Measurements from ENCODE around the gene TMEM234.

Gene TMEM234

DNA sequence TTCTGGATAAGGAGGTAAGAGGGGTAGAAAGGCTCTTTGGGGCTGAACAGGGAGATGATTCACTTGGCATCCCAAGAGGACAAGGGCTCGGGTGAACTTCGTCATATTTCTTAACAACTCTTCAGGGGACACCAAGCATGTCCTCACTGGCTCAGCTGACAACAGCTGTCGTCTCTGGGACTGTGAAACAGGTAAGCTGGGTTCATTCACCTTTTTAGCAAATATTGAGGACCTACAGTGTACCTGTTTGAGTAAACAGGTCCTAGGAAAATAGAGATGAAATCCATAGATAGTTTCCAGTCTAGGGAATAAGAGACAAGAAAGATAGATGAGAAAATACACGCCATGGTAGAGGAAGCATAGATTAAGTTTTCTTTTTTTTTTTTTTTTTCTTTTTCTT, 2.1 kb upstream of the TMEM234 start:
- Histone ChIP-seq H3K4me2 (ENCODE audit: low read length, poor library complexity, severe bottlenecking) (no peak overlapping the region), H2AFZ (ENCODE audit: low read depth, low read length) (no peak overlapping the region), H4K91ac (ENCODE audit: low read length) (no peak overlapping the region), H3K4me1 (ENCODE audit: control insufficient read depth, insufficient read depth, low read depth, low read length) (peaks cover 19% of the 10 kb centered on the region), H3K36me3 (ENCODE audit: control insufficient read depth in 1 of 2, insufficient read depth in 2 of 2, low read depth in 1 of 2, low read length in 2 of 2) (peaks cover 45 to 65% of the 10 kb centered on the region in 2 experiments), H3K14ac (ENCODE audit: low read length in 2 of 2) (no peak overlapping the region), H2BK12ac (ENCODE audit: low read length in 2 of 2) (no peak overlapping the region), H2AK5ac (ENCODE audit: low read length, severe bottlenecking) (no peak overlapping the region), H3K9ac (ENCODE audit: low read length) (peak overlapping the region; percentile 100), H4K8ac (ENCODE audit: low read length) (no peak overlapping the region), H2BK5ac (ENCODE audit: low read depth, low read length, poor library complexity, severe bottlenecking) (no peak overlapping the region), H3K4me3 (ENCODE audit: insufficient read depth in 1 of 2, low read depth in 1 of 2, low read length in 2 of 2) (peak overlapping the region in 1 of 2 experiments; percentile 92), H3K27me3 (ENCODE audit: control insufficient read depth in 1 of 2, insufficient read depth in 1 of 2, low read length in 2 of 2) (no peaks in the 10 kb centered on the region), H2BK15ac (ENCODE audit: low read depth, poor library complexity, severe bottlenecking) (no peak overlapping the region), H3K79me1 (replicated peaks; ENCODE audit: low read length, poor library complexity, severe bottlenecking) (peaks cover 37% of the 10 kb centered on the region), H3K18ac (ENCODE audit: low read depth in 1 of 2, low read length in 2 of 2) (no peak overlapping the region), H3K27ac (ENCODE audit: low read length, poor library complexity, severe bottlenecking) (no peak overlapping the region), H2BK120ac (ENCODE audit: low read depth, low read length) (no peak overlapping the region), H3K23ac (ENCODE audit: low read length in 2 of 2) (no peak overlapping the region), H3K4ac (ENCODE audit: low read depth in 1 of 2, low read length in 2 of 2) (no peak overlapping the region), H3K9me3 (ENCODE audit: control insufficient read depth, low read length) (no peaks in the 10 kb centered on the region)
- WGBS = 96% methylated on average over 3 of the region's 4 CpGs
- DNase-seq = no peak

DNA sequence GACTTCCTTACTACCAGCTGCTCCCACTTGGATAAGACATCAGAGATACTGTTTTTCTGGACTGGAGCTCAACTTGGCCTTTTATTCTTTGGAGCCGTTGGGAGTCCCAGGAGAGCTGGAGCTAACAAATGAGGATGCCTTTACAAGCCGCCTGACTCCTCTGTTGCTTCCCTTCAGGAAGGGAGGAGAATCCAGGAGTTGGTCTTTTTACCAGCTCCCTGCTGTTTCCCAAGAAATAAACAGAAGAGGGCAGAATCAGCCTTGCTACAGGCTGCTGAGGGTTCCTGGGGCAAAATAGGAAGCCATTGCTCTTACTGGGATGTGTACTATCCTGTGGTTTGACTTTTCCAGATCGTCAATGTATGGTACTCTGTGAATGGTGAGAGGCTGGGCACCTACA, 1.5 kb upstream of the TMEM234 start:
- Histone ChIP-seq H3K4me2 (ENCODE audit: low read length, poor library complexity, severe bottlenecking) (no peak overlapping the region), H3K27ac (ENCODE audit: low read length, poor library complexity, severe bottlenecking) (no peak overlapping the region), H2AK5ac (ENCODE audit: low read length, severe bottlenecking) (no peak overlapping the region), H3K79me1 (replicated peaks; ENCODE audit: low read length, poor library complexity, severe bottlenecking) (peaks cover 39% of the 10 kb centered on the region), H4K8ac (ENCODE audit: low read length) (no peak overlapping the region), H3K4me3 (ENCODE audit: insufficient read depth in 1 of 2, low read depth in 1 of 2, low read length in 2 of 2) (peak overlapping the region in 1 of 2 experiments; percentile 92), H3K4ac (ENCODE audit: low read depth in 1 of 2, low read length in 2 of 2) (no peak overlapping the region), H3K9ac (ENCODE audit: low read length) (peak overlapping the region; percentile 100), H2BK120ac (ENCODE audit: low read depth, low read length) (no peak overlapping the region), H2AFZ (ENCODE audit: low read depth, low read length) (no peak overlapping the region), H3K23ac (ENCODE audit: low read length in 2 of 2) (no peak overlapping the region), H3K9me3 (ENCODE audit: control insufficient read depth, low read length) (no peaks in the 10 kb centered on the region), H3K14ac (ENCODE audit: low read length in 2 of 2) (no peak overlapping the region), H2BK5ac (ENCODE audit: low read depth, low read length, poor library complexity, severe bottlenecking) (no peak overlapping the region), H3K18ac (ENCODE audit: low read depth in 1 of 2, low read length in 2 of 2) (no peak overlapping the region), H3K27me3 (ENCODE audit: control insufficient read depth in 1 of 2, insufficient read depth in 1 of 2, low read length in 2 of 2) (no peaks in the 10 kb centered on the region), H4K91ac (ENCODE audit: low read length) (no peak overlapping the region), H2BK12ac (ENCODE audit: low read length in 2 of 2) (no peak overlapping the region), H3K4me1 (ENCODE audit: control insufficient read depth, insufficient read depth, low read depth, low read length) (peaks cover 19% of the 10 kb centered on the region), H2BK15ac (ENCODE audit: low read depth, poor library complexity, severe bottlenecking) (no peak overlapping the region), H3K36me3 (ENCODE audit: control insufficient read depth in 1 of 2, insufficient read depth in 2 of 2, low read depth in 1 of 2, low read length in 2 of 2) (peaks cover 40 to 60% of the 10 kb centered on the region in 2 experiments)
- 89% methylated on average over 3 of the region's 3 CpGs for WGBS
- DNase-seq = peak; percentile 35

- Histone ChIP-seq H2BK5ac (ENCODE audit: low read depth, low read length, poor library complexity, severe bottlenecking) (no peak overlapping the region), H3K9ac (ENCODE audit: low read length) (peak overlapping the region; percentile 100), H2AFZ (ENCODE audit: low read depth, low read length) (no peak overlapping the region), H4K91ac (ENCODE audit: low read length) (no peak overlapping the region), H3K9me3 (ENCODE audit: control insufficient read depth, low read length) (no peaks in the 10 kb centered on the region), H2BK15ac (ENCODE audit: low read depth, poor library complexity, severe bottlenecking) (no peak overlapping the region), H3K4ac (ENCODE audit: low read depth in 1 of 2, low read length in 2 of 2) (peak overlapping the region in 1 of 2 experiments; percentile 42), H2BK12ac (ENCODE audit: low read length in 2 of 2) (no peak overlapping the region), H3K18ac (ENCODE audit: low read depth in 1 of 2, low read length in 2 of 2) (peak overlapping the region in 1 of 2 experiments; percentile 44), H4K8ac (ENCODE audit: low read length) (peak overlapping the region; percentile 57), H3K14ac (ENCODE audit: low read length in 2 of 2) (peak overlapping the region in 1 of 2 experiments; percentile 80), H3K4me2 (ENCODE audit: low read length, poor library complexity, severe bottlenecking) (peak overlapping the region; percentile 57), H3K27ac (ENCODE audit: low read length, poor library complexity, severe bottlenecking) (peak overlapping the region; percentile 43), H3K4me1 (ENCODE audit: control insufficient read depth, insufficient read depth, low read depth, low read length) (peaks cover 19% of the 10 kb centered on the region), H3K27me3 (ENCODE audit: control insufficient read depth in 1 of 2, insufficient read depth in 1 of 2, low read length in 2 of 2) (no peaks in the 10 kb centered on the region), H3K23ac (ENCODE audit: low read length in 2 of 2) (no peak overlapping the region), H2AK5ac (ENCODE audit: low read length, severe bottlenecking) (no peak overlapping the region), H3K79me1 (replicated peaks; ENCODE audit: low read length, poor library complexity, severe bottlenecking) (peaks cover 34% of the 10 kb centered on the region), H3K4me3 (ENCODE audit: insufficient read depth in 1 of 2, low read depth in 1 of 2, low read length in 2 of 2) (peak overlapping the region; percentile 78 to 92), H2BK120ac (ENCODE audit: low read depth, low read length) (no peak overlapping the region), H3K36me3 (ENCODE audit: control insufficient read depth in 1 of 2, insufficient read depth in 2 of 2, low read depth in 1 of 2, low read length in 2 of 2) (peaks cover 37 to 55% of the 10 kb centered on the region in 2 experiments)
- peak; percentile 25 for DNase-seq
- 10% methylated on average over 13 of the region's 13 CpGs for WGBS
Observed at GRCh38 chr1:32221581-32221979, 573 bp downstream of the TMEM234 start.

- H3K4me3 ChIP-seq (ENCODE audit: insufficient read depth in 1 of 2, low read depth in 1 of 2, low read length in 2 of 2) = peak overlapping the region in 1 of 2 experiments; percentile 92
- peak overlapping the region; percentile 45 for H4K8ac ChIP-seq (ENCODE audit: low read length)
- no peaks in the 10 kb centered on the region for H3K9me3 ChIP-seq (ENCODE audit: control insufficient read depth, low read length)
- H3K4me1 ChIP-seq (ENCODE audit: control insufficient read depth, insufficient read depth, low read depth, low read length) = peaks cover 19% of the 10 kb centered on the region
- no peak overlapping the region for H2BK15ac ChIP-seq (ENCODE audit: low read depth, poor library complexity, severe bottlenecking)
- H2BK120ac ChIP-seq (ENCODE audit: low read depth, low read length) = no peak overlapping the region
- H2AK5ac ChIP-seq (ENCODE audit: low read length, severe bottlenecking) = peak overlapping the region; percentile 29
- whole genome bisulfite sequencing = 100% methylated on average over 2 of the region's 4 CpGs
- peaks cover 32% of the 10 kb centered on the region for H3K79me1 ChIP-seq (replicated peaks; ENCODE audit: low read length, poor library complexity, severe bottlenecking)
- peak overlapping the region in 1 of 2 experiments; percentile 32 for H3K4ac ChIP-seq (ENCODE audit: low read depth in 1 of 2, low read length in 2 of 2)
- H3K4me2 ChIP-seq (ENCODE audit: low read length, poor library complexity, severe bottlenecking) = peak overlapping the region; percentile 57
- peak overlapping the region in 1 of 2 experiments; percentile 13 for H3K18ac ChIP-seq (ENCODE audit: low read depth in 1 of 2, low read length in 2 of 2)
- H2BK12ac ChIP-seq (ENCODE audit: low read length in 2 of 2) = peak overlapping the region in 1 of 2 experiments; percentile 22
- H4K91ac ChIP-seq (ENCODE audit: low read length) = no peak overlapping the region
- no peak overlapping the region for H3K14ac ChIP-seq (ENCODE audit: low read length in 2 of 2)
- no peak overlapping the region for H2AFZ ChIP-seq (ENCODE audit: low read depth, low read length)
- no peak for DNase-seq
- H3K27me3 ChIP-seq (ENCODE audit: control insufficient read depth in 1 of 2, insufficient read depth in 1 of 2, low read length in 2 of 2) = no peaks in the 10 kb centered on the region
- H2BK5ac ChIP-seq (ENCODE audit: low read depth, low read length, poor library complexity, severe bottlenecking) = no peak overlapping the region
- H3K9ac ChIP-seq (ENCODE audit: low read length) = peak overlapping the region; percentile 100
- peak overlapping the region; percentile 17 for H3K27ac ChIP-seq (ENCODE audit: low read length, poor library complexity, severe bottlenecking)
- H3K23ac ChIP-seq (ENCODE audit: low read length in 2 of 2) = peak overlapping the region in 1 of 2 experiments; percentile 19
- peaks cover 39 to 56% of the 10 kb centered on the region in 2 experiments for H3K36me3 ChIP-seq (ENCODE audit: control insufficient read depth in 1 of 2, insufficient read depth in 2 of 2, low read depth in 1 of 2, low read length in 2 of 2)
Observed at GRCh38 chr1:32220746-32221580, 1.2 kb downstream of the TMEM234 start.

Data from mesenchymal stem cell (in vitro differentiated cells and primary cell).